ENCODE data around the gene CBFA2T2. TPM values are rescaled to one million over a fixed set of nuclear protein-coding genes. Genes with fewer than 3 reads are reported as not detected.
"Not testable (repeated sequence)": the region's sequence is repeated elsewhere in the genome, so short reads cannot be mapped to it uniquely, and the experiment has no call there.

CBFA2T2 gene
- total and polyA plus RNA-seq, 5 experiments from 2014 or later, result 11.9 to 33.8 (median 17.9) TPM

DNA sequence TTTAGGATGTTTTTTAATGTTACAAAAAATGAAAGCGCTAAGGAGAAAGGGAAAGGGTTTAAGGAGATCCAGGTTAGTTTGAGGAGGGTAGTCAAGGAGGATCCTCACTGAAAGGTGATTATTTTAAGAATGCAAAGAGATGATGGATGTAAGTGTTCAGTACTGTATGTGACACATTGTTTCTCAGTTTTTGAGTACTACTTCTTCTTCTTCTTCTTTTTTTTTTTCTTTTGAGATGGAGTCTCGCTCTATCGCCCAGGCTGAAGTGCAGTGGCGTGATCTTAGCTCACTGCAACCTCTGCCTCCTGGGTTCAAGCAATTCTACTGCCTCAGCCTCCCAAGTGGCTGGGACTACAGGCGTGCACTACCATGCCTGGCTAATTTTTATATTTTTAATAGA, 83.4 kb downstream of the CBFA2T2 start:
- H3K36me3 Mint-ChIP-seq, H3K9me3 Mint-ChIP-seq, ATAC-seq, DNase-seq, H3K27me3 Mint-ChIP-seq, H3K4me3 Mint-ChIP-seq, POLR2A ChIA-PET: not testable (repeated sequence)
- Mint-ChIP-seq H3K4me1 (peaks cover 20 to 51% (median 35%) of the 10 kb centered on the region in 4 donors), H3K27ac (peak overlapping the region in 1 of 10 donors; percentile 20)

DNA sequence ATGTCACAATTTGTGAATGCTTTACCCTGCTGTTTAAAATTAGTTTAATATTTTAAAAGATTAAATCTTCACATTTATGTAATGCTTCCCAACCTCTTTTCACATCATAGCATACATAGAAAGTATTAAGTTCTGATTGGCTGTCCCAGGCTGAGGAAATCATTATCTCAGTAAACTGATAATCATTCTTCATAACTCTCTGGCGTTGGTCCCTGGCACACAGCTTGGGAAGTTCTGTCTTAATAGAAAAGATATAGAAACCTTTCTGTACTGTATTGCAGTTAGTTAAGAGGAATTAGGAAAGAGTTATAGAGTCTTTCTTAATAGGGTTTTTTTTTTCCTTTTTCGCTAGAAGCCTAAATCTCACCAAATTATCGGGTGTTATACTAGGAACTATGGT, 85.4 kb downstream of the CBFA2T2 start:
- Mint-ChIP-seq H3K9me3 (no peaks in the 10 kb centered on the region), H3K4me3 (no peak overlapping the region), H3K36me3 (no peaks in the 10 kb centered on the region), H3K27ac (peak overlapping the region in 1 of 10 donors; percentile 13), H3K4me1 (peaks cover 13 to 31% (median 21%) of the 10 kb centered on the region in 4 donors), H3K27me3 (no peaks in the 10 kb centered on the region)
- ATAC-seq (no peak), DNase-seq (no peak)
- POLR2A ChIA-PET, result no interaction called here

DNA sequence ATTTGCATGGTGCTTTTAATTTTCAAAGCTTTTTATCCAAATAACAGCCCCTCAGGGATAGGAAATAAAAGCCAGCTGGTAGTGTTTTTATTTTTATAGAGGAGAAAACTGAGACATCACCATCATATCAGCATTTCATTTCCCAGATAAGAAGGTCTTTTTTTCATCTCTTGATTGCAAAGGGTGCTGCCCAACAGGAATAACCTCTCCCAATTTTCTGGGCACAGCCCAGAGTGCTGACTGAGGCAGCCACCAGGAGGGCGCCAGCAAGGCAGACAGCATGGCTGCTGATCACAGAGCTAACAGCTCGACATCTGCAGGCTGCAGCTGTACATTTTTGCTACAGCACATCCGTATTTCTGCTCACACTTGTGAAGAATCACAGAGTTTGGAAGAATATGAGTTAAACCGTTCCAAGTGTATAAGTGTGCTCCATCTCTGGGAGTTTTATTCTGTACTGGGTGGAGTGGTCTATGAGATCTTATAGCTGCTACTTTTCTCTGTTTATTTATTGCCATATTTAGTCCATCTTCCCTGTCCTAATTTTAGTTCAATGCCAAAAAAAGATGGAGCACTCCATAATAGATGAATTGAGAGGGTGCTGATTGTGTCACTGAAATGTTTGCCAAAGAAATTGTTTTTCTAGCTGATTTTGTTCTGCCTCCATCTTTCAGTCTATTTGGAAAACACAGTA, 86.7 kb downstream of the CBFA2T2 start:
- peaks cover 13 to 27% (median 14%) of the 10 kb centered on the region in 4 donors for H3K4me1 Mint-ChIP-seq
- H3K36me3 Mint-ChIP-seq, result no peaks in the 10 kb centered on the region
- peak overlapping the region in 1 of 10 donors; percentile 36 for H3K27ac Mint-ChIP-seq
- POLR2A ChIA-PET, result no interaction called here
- DNase-seq (no peak), ATAC-seq (no peak)
- H3K4me3 Mint-ChIP-seq, result no peak overlapping the region
- no peaks in the 10 kb centered on the region for H3K27me3 Mint-ChIP-seq
- H3K9me3 Mint-ChIP-seq, result no peaks in the 10 kb centered on the region

DNA sequence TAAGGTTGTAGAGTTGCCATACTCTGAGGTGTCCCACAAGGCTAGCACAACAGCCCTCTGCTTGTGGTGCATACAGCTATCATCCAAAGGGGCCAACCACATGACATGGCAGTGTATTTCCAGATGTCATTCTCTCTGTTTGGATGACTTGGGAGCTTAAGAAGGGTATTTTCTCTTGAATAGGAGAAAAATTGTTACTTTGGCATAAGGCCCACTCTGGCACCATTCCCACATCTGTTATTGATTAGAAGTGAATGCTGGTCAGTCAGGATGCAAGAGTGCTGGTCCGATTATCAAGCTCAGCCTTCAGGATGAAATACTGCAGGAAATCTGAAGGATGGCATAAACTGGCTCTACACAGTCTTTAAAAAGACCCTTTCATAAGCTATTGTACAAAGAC, 88.6 kb downstream of the CBFA2T2 start:
- no peaks in the 10 kb centered on the region for H3K9me3 Mint-ChIP-seq
- H3K36me3 Mint-ChIP-seq, result no peaks in the 10 kb centered on the region
- no peaks in the 10 kb centered on the region for H3K27me3 Mint-ChIP-seq
- peaks cover 3 to 24% (median 14%) of the 10 kb centered on the region in 4 donors for H3K4me1 Mint-ChIP-seq
- POLR2A ChIA-PET, result interaction anchor here (0.6 kb wide), 2 partner anchors 74 to 106 kb away, joined by 3 to 6 read pairs; no protein-coding TSS in a partner anchor
- DNase-seq (no peak), ATAC-seq (no peak)
- no peak overlapping the region for H3K4me3 Mint-ChIP-seq
- H3K27ac Mint-ChIP-seq, result no peak overlapping the region

DNA sequence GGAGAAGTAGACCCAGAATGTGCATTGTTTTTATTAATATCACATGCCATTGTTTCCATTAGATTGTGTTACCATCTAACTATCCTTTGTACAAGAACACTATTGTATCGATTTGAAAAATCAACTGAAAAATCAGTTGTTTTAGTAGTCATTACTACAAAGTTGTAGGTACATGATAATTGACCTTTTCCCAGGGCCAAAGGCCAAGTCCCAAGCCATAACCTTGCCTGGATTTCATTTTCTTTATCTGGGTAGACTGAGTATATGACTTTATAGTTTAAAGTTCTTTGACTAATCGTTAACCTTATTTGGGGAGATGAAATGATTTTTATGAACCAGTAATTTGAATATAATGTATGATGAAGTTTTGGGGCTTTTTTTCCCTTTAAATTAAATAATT, 93.2 kb downstream of the CBFA2T2 start:
- H3K4me3 Mint-ChIP-seq, result no peak overlapping the region
- DNase-seq (no peak), ATAC-seq (no peak)
- peak overlapping the region in 1 of 10 donors; percentile 47 for H3K27ac Mint-ChIP-seq
- POLR2A ChIA-PET, result no interaction called here
- no peaks in the 10 kb centered on the region for H3K9me3 Mint-ChIP-seq
- H3K4me1 Mint-ChIP-seq, result peaks cover 2 to 13% (median 8%) of the 10 kb centered on the region in 4 donors
- no peaks in the 10 kb centered on the region for H3K36me3 Mint-ChIP-seq
- H3K27me3 Mint-ChIP-seq, result no peaks in the 10 kb centered on the region

DNA sequence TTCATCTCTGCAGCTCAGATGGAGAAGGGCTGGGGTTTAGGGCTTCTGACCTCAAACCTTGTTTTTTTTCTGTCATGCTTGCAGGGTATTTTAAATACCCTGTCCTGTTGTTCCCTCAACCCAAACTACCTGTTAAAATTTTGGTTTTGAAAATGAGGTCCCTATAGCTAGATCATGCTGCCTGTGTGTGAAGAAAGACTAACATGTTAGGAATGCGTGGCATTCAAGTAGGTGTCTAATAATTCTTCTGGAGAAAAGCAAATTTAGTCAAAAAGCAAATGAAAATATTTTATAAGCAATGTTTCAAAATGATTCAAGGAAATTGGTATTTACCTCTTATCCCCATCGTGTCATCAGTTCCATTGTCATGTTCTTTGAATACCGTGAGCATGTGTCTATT, 95.1 kb downstream of the CBFA2T2 start:
- H3K36me3 Mint-ChIP-seq, result no peaks in the 10 kb centered on the region
- no peak for DNase-seq
- POLR2A ChIA-PET, result no interaction called here
- ATAC-seq, result no peak
- H3K4me1 Mint-ChIP-seq, result peaks cover 2 to 13% (median 9%) of the 10 kb centered on the region in 4 donors
- H3K27ac Mint-ChIP-seq, result no peak overlapping the region
- no peak overlapping the region for H3K4me3 Mint-ChIP-seq
- H3K9me3 Mint-ChIP-seq, result no peaks in the 10 kb centered on the region
- no peaks in the 10 kb centered on the region for H3K27me3 Mint-ChIP-seq

DNA sequence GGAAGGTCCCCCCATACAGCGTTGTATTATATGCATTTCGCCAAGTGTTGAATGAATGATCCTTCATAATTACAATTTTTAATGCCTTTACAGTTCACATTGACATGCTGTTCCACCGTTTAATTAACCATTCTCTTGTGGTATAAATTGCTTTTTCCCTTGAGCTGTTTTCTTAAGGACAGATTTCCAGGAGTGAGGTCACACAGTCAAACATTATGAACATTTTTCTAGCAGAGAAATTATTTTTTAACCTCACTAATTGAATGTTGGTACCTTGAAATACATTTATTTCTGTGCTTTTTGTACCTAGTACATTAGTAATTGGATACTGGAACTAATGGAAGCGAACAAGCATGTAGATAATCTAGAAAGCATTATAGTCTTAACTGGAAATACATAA, 95.5 kb downstream of the CBFA2T2 start:
- H3K27ac Mint-ChIP-seq, result no peak overlapping the region
- POLR2A ChIA-PET, result no interaction called here
- DNase-seq, result no peak
- no peak overlapping the region for H3K4me3 Mint-ChIP-seq
- no peaks in the 10 kb centered on the region for H3K27me3 Mint-ChIP-seq
- H3K9me3 Mint-ChIP-seq, result no peaks in the 10 kb centered on the region
- no peak for ATAC-seq
- peaks cover 2 to 13% (median 9%) of the 10 kb centered on the region in 4 donors for H3K4me1 Mint-ChIP-seq
- no peaks in the 10 kb centered on the region for H3K36me3 Mint-ChIP-seq

DNA sequence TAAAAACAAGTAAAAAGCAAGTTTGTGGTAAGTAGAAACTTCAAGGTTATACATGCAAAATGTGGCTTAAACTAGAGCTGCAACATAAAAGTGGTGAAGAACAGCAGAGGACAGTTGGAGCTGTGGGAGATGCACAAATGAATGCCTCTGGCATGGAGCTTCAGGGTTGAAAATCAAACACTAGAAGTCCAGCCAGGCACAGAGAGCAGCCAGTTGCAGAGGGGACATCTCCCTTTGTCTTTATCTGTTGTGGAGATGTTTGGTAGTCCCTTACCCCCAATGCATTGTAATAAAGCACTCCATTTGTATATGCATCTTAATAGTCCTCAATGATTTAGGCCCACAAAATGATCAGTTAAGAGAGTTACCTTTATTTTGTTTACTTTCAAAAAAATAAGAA, 99.2 kb downstream of the CBFA2T2 start:
- peak overlapping the region in 2 of 10 donors; percentile 31 to 41 for H3K27ac Mint-ChIP-seq
- H3K9me3 Mint-ChIP-seq, result no peaks in the 10 kb centered on the region
- DNase-seq (no peak), ATAC-seq (no peak)
- H3K36me3 Mint-ChIP-seq, result no peaks in the 10 kb centered on the region
- H3K27me3 Mint-ChIP-seq, result no peaks in the 10 kb centered on the region
- POLR2A ChIA-PET, result interaction anchor here (1.2 kb wide), 1 partner anchor 99 kb away, joined by 4 read pairs; the partner anchor contains the start of gene CBFA2T2
- H3K4me3 Mint-ChIP-seq, result no peak overlapping the region
- H3K4me1 Mint-ChIP-seq, result peaks cover 5 to 8% (median 6%) of the 10 kb centered on the region in 4 donors

DNA sequence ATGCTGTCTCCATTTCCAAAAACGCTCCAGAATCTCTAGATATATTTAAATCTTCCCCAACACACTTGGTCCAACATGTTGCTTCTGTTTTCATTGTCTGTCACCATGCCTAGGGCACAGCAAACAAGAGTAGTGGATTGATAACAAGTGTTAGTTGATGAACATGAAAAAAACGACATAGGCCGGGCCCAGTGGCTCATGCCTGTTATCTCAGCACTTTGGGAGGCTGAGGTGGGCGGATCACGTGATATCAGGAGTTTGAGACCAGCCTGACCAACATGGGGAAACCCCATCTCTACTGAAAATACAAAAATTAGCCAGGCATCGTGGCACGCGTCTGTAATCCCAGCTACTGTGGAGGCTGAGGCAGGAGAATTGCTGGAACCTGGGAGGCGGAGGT, 102.0 kb downstream of the CBFA2T2 start:
- H3K4me1 Mint-ChIP-seq, POLR2A ChIA-PET, H3K9me3 Mint-ChIP-seq, H3K27me3 Mint-ChIP-seq, ATAC-seq, H3K36me3 Mint-ChIP-seq: not testable (repeated sequence)
- H3K27ac Mint-ChIP-seq, result peak overlapping the region in 4 of 10 donors; percentile 22 to 63 (median 37)
- H3K4me3 Mint-ChIP-seq, result peak overlapping the region in 1 of 10 donors; percentile 26
- DNase-seq, result peak in 3 of 10 donors; percentile 1 to 65 (median 3)

DNA sequence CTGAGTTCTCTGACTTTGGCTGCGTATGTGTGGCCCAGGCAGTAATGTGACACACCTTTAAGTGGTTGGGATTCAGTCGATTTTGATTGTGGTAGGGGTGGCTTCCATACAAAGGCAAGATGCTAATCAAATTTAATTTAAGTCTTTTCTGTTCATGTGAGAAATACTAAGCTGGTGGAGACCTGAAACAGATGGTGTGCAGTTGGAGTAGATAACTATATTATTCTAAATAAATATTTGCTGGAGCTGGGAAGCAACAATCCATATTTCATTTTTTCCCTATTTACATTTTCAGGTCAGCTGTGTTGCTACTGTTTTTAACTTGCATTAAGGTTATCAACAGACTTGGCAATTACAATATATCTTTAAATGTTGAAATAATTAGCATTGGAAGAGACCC, 104.8 kb downstream of the CBFA2T2 start:
- peaks cover 4 to 6% (median 4%) of the 10 kb centered on the region in 4 donors for H3K4me1 Mint-ChIP-seq
- H3K27ac Mint-ChIP-seq, result peak overlapping the region in 3 of 10 donors; percentile 12 to 66 (median 38)
- POLR2A ChIA-PET, result no interaction called here
- no peaks in the 10 kb centered on the region for H3K9me3 Mint-ChIP-seq
- H3K4me3 Mint-ChIP-seq, result no peak overlapping the region
- no peak for DNase-seq
- H3K27me3 Mint-ChIP-seq, result no peaks in the 10 kb centered on the region
- H3K36me3 Mint-ChIP-seq, result peaks cover 0 to 16% (median 3%) of the 10 kb centered on the region in 3 donors
- ATAC-seq, result no peak

DNA sequence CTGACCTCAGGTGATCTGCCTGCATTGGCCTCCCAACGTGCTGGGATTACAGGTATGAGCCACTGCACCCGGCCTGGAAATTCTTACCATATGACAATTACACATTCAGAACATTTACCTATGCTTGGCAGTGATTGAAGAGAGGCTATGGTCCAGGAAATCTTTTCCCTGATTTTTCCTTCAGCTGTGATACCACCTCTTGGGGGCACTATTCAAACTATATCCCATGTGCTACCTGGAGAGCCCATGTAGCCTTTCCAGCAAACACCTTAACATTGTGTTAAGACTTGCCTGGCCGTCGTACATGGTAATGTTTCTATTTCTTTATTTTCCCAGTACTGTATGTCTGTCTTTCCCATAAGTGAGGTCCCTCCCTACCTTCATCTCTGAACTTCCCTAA, 110.5 kb downstream of the CBFA2T2 start:
- H3K9me3 Mint-ChIP-seq, result no peaks in the 10 kb centered on the region
- DNase-seq, result no peak
- peaks cover 0 to 38% (median 10%) of the 10 kb centered on the region in 3 donors for H3K36me3 Mint-ChIP-seq
- H3K27ac Mint-ChIP-seq, result peak overlapping the region in 1 of 10 donors; percentile 41
- ATAC-seq, result no peak
- POLR2A ChIA-PET, result no interaction called here
- H3K27me3 Mint-ChIP-seq, result no peaks in the 10 kb centered on the region
- peaks cover 0 to 19% (median under 1%) of the 10 kb centered on the region in 4 donors for H3K4me1 Mint-ChIP-seq
- no peak overlapping the region for H3K4me3 Mint-ChIP-seq

DNA sequence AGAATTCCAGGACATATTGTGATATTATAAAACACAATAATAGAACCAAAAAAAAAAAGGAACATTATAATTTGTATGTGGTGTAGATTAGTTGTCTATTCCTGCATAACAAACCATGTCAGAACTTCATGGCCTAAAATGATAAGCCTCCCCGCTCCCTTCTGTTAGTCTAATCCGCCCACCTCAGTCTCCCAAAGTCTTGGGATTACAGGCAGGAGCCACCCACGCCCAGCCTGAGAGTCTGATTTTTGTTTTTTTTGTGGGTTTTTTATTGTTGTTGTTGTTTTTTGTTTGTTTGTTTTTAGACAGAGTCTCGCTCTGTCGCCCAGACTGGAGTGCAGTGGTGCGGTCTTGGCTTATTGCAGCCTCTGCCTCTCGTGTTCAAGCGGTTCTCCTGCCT, 111.1 kb downstream of the CBFA2T2 start:
- Mint-ChIP-seq H3K9me3 (no peaks in the 10 kb centered on the region), H3K27me3 (no peaks in the 10 kb centered on the region), H3K4me3 (no peak overlapping the region), H3K27ac (no peak overlapping the region), H3K4me1 (peaks cover 0 to 21% (median under 1%) of the 10 kb centered on the region in 4 donors), H3K36me3 (peaks cover 0 to 38% (median 10%) of the 10 kb centered on the region in 3 donors)
- DNase-seq, result no peak
- no peak for ATAC-seq
- POLR2A ChIA-PET, result no interaction called here

DNA sequence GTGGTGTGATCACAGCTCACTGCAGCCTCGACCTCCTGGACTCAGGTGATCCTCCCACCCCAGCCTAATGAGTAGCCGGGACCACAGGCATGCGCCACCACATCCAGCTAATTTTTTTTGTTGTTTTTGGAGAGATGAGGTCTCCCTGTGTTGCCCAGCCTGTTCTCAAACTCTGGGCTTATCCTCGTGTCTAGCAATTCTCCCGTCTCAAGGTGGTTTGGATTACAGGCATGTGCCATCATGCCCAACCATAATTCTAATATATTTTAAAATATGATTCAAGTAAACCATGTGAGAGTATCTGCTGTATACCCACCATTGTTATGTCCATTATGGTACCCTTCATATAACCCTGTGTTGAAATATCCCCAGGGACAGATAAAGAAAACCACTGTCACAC, 112.0 kb downstream of the CBFA2T2 start:
- H3K9me3 Mint-ChIP-seq, result no peaks in the 10 kb centered on the region
- H3K27me3 Mint-ChIP-seq, result no peaks in the 10 kb centered on the region
- POLR2A ChIA-PET, result no interaction called here
- H3K36me3 Mint-ChIP-seq, result peaks cover 0 to 37% (median 10%) of the 10 kb centered on the region in 3 donors
- H3K4me3 Mint-ChIP-seq, result no peak overlapping the region
- no peak for ATAC-seq
- H3K27ac Mint-ChIP-seq, result peak overlapping the region in 1 of 10 donors; percentile 8
- no peak for DNase-seq
- peaks cover 0 to 28% (median 2%) of the 10 kb centered on the region in 4 donors for H3K4me1 Mint-ChIP-seq

Data from naive thymus-derived CD8-positive, alpha-beta T cell (primary cell).